ENCODE measurements around the gene MADD. TPM values are rescaled to one million over a fixed set of nuclear protein-coding genes. Genes with fewer than 3 reads are reported as not detected.
"Not testable (repeated sequence)": the region's sequence is repeated elsewhere in the genome, so short reads cannot be mapped to it uniquely, and the experiment has no call there.

MADD gene
- total and polyA plus RNA-seq, 2 experiments from 2014 or later, result 9.9 to 17.4 TPM

DNA sequence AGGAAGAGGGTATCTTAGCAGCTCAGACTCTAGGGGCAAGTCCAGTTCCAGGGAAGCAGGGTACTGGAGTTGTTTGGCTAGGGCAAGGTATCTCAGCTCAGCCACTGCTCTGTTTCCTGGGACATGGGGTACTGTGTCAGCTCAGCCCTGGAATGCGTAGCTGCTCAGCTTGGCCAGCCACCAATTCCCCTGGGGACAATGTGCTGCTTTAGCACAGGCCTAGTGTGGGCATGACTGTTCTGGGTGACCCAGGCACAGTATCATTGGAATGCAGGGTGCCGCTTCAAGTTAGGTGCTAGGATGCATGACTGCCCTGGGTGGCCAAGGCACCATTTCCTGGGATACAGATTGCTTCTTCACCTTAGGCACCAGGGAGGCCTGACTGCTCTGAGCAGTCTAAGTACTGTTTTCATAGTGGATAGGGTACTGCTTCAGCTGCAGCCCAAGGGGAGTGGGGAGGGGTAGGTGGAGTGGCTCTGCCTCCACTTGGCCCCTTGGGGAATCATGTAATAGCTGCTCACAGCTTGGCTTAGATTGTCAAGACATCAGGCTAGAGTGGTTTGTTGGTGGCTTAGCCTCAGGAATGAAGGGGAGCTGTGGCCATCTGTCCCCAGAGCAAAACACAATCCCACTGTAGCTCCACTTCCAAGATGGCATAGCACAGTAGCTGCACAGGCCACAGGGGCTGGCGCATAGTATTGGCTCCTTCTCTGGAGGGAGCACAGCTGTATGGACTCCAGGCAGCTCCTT, 36.0 kb downstream of the MADD start:
- no peaks in the 10 kb centered on the region for H4K20me1 ChIP-seq (ENCODE audit: insufficient read depth)
- H3K9me3 ChIP-seq (ENCODE audit: low read depth), result peaks cover 4% of the 10 kb centered on the region
- H3K9me2 ChIP-seq (ENCODE audit: insufficient read depth), result no peaks in the 10 kb centered on the region
- in situ Hi-C loops (cut with MboI), result no loop called here
- no peaks in the 10 kb centered on the region for H3K4me1 ChIP-seq (ENCODE audit: insufficient read depth)
- H3K4me2 ChIP-seq (ENCODE audit: unreplicated experiment), result no peak overlapping the region
- 86 to 87% methylated on average over 3 of the region's 3 CpGs for WGBS, 2 experiments (ENCODE audit: low coverage in 1 of 2, low lambda C conversion rate in 2 of 2, missing lambda C conversion rate in 2 of 2)
- H3K4me3 ChIP-seq, result no peak overlapping the region
- H3K27me3 ChIP-seq (replicated peaks; ENCODE audit: insufficient read depth), result no peaks in the 10 kb centered on the region
- H3K9ac ChIP-seq, result no peak overlapping the region
- peaks cover 60% of the 10 kb centered on the region for H3K36me3 ChIP-seq (ENCODE audit: low read depth)
- no peak for TF ChIP-seq EZH2 (IDR thresholded peaks at IDR 0.05; ENCODE audit: insufficient read depth, poor library complexity, severe bottlenecking)
- TF ChIP-seq EZH2phosphoT487 (IDR thresholded peaks at IDR 0.05; ENCODE audit: insufficient read depth, low read depth), result no peak
- H3K79me2 ChIP-seq (ENCODE audit: insufficient read depth), result no peaks in the 10 kb centered on the region
- no peak for DNase-seq
- H2AFZ ChIP-seq, result no peak overlapping the region
- H3K27ac ChIP-seq, result no peak overlapping the region
- H3F3A ChIP-seq (ENCODE audit: insufficient read depth), result no peaks in the 10 kb centered on the region

DNA sequence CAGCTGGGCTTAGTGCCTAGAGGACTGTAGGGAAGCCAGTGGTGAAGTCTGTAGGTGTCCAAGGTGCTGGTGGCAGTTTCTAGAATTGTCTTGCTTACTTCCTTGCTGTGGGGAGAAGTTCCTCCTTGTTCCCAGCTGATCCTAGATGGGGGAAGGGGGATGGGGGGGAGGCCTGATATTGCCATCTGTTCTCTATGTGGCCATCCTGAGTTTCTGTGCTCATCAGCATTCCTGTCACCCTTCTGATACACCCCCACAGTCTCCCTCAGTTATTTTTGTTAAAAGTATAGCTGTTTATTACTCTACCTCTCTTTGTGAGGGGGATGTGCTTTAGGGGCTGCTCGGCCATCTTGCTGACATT, 36.5 kb downstream of the MADD start:
- TF ChIP-seq EZH2phosphoT487 (IDR thresholded peaks at IDR 0.05; ENCODE audit: insufficient read depth, low read depth), result no peak
- no peak for TF ChIP-seq EZH2 (IDR thresholded peaks at IDR 0.05; ENCODE audit: insufficient read depth, poor library complexity, severe bottlenecking)
- H3K27ac ChIP-seq, result no peak overlapping the region
- in situ Hi-C loops (cut with MboI), result no loop called here
- H3K9ac ChIP-seq, result no peak overlapping the region
- H3K4me3 ChIP-seq, result no peak overlapping the region
- WGBS, 2 experiments (ENCODE audit: low coverage in 1 of 2, low lambda C conversion rate in 2 of 2, missing lambda C conversion rate in 2 of 2), result 87 to 100% methylated on average over 1 of the region's 1 CpG
- H3K4me2 ChIP-seq (ENCODE audit: unreplicated experiment), result no peak overlapping the region
- no peaks in the 10 kb centered on the region for H3K27me3 ChIP-seq (replicated peaks; ENCODE audit: insufficient read depth)
- peaks cover 4% of the 10 kb centered on the region for H3K9me3 ChIP-seq (ENCODE audit: low read depth)
- DNase-seq, result no peak
- no peaks in the 10 kb centered on the region for H3K79me2 ChIP-seq (ENCODE audit: insufficient read depth)
- H2AFZ ChIP-seq, result no peak overlapping the region
- no peaks in the 10 kb centered on the region for H4K20me1 ChIP-seq (ENCODE audit: insufficient read depth)
- peaks cover 66% of the 10 kb centered on the region for H3K36me3 ChIP-seq (ENCODE audit: low read depth)
- H3F3A ChIP-seq (ENCODE audit: insufficient read depth), result no peaks in the 10 kb centered on the region
- H3K4me1 ChIP-seq (ENCODE audit: insufficient read depth), result no peaks in the 10 kb centered on the region
- no peaks in the 10 kb centered on the region for H3K9me2 ChIP-seq (ENCODE audit: insufficient read depth)

- TF ChIP-seq EZH2phosphoT487 (IDR thresholded peaks at IDR 0.05; ENCODE audit: insufficient read depth, low read depth) (no peak), EZH2 (IDR thresholded peaks at IDR 0.05; ENCODE audit: insufficient read depth, poor library complexity, severe bottlenecking) (no peak)
- Histone ChIP-seq H3K9me3 (ENCODE audit: low read depth) (no peaks in the 10 kb centered on the region), H3K4me1 (ENCODE audit: insufficient read depth) (no peaks in the 10 kb centered on the region), H2AFZ (no peak overlapping the region), H3K79me2 (ENCODE audit: insufficient read depth) (no peaks in the 10 kb centered on the region), H3K4me3 (no peak overlapping the region), H4K20me1 (ENCODE audit: insufficient read depth) (no peaks in the 10 kb centered on the region), H3K27me3 (replicated peaks; ENCODE audit: insufficient read depth) (no peaks in the 10 kb centered on the region), H3K36me3 (ENCODE audit: low read depth) (peaks cover 52% of the 10 kb centered on the region), H3K9ac (no peak overlapping the region), H3F3A (ENCODE audit: insufficient read depth) (no peaks in the 10 kb centered on the region), H3K9me2 (ENCODE audit: insufficient read depth) (no peaks in the 10 kb centered on the region), H3K4me2 (ENCODE audit: unreplicated experiment) (no peak overlapping the region), H3K27ac (no peak overlapping the region)
- in situ Hi-C loops (cut with MboI), result no loop called here
- no peak for DNase-seq
- 97 to 98% methylated on average over 6 of the region's 6 CpGs for WGBS, 2 experiments (ENCODE audit: low coverage in 1 of 2, low lambda C conversion rate in 2 of 2, missing lambda C conversion rate in 2 of 2)
Observed at GRCh38 chr11:47308050-47308823, 38.3 kb downstream of the MADD start.

- 71 to 75% methylated on average over 5 of the region's 5 CpGs for WGBS, 2 experiments (ENCODE audit: low coverage in 1 of 2, low lambda C conversion rate in 2 of 2, missing lambda C conversion rate in 2 of 2)
- Histone ChIP-seq H3K27ac (no peak overlapping the region), H4K20me1 (ENCODE audit: insufficient read depth) (no peaks in the 10 kb centered on the region), H3K4me2 (ENCODE audit: unreplicated experiment) (no peak overlapping the region), H3K9me2 (ENCODE audit: insufficient read depth) (no peaks in the 10 kb centered on the region), H3K4me1 (ENCODE audit: insufficient read depth) (no peaks in the 10 kb centered on the region), H3K36me3 (ENCODE audit: low read depth) (peaks cover 27% of the 10 kb centered on the region), H3F3A (ENCODE audit: insufficient read depth) (no peaks in the 10 kb centered on the region), H3K9ac (no peak overlapping the region), H3K27me3 (replicated peaks; ENCODE audit: insufficient read depth) (no peaks in the 10 kb centered on the region), H3K4me3 (no peak overlapping the region), H3K79me2 (ENCODE audit: insufficient read depth) (no peaks in the 10 kb centered on the region), H2AFZ (no peak overlapping the region), H3K9me3 (ENCODE audit: low read depth) (no peaks in the 10 kb centered on the region)
- in situ Hi-C loops (cut with MboI), result no loop called here
- peak; percentile 60 for DNase-seq
- TF ChIP-seq EZH2phosphoT487 (IDR thresholded peaks at IDR 0.05; ENCODE audit: insufficient read depth, low read depth), result no peak
- no peak for TF ChIP-seq EZH2 (IDR thresholded peaks at IDR 0.05; ENCODE audit: insufficient read depth, poor library complexity, severe bottlenecking)
Observed at GRCh38 chr11:47314992-47315391, 45.1 kb downstream of the MADD start.

DNA sequence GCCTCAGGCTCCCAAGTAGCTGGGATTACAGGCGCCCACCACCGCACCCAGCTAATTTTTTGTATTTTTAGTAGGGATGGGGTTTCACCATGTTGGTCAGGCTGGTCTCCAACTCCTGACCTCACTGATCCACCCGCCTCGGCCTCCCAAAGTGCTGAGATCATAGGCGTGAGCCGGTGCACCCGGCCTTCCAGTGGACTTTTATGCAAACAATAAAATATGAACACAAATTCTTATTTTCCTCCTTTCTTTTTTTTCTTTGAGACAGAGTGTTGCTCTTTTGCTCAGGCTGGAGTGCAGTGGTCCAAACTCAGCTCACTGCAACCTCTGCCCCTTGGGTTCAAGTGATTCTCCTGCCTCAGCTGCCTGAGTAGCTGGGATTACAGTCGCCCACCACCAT, 46.6 kb downstream of the MADD start:
- H4K20me1 ChIP-seq (ENCODE audit: insufficient read depth); H3K79me2 ChIP-seq (ENCODE audit: insufficient read depth); DNase-seq; H3K27me3 ChIP-seq (replicated peaks; ENCODE audit: insufficient read depth); H2AFZ ChIP-seq; H3K4me1 ChIP-seq (ENCODE audit: insufficient read depth); H3K9me2 ChIP-seq (ENCODE audit: insufficient read depth); in situ Hi-C loops (cut with MboI); H3K27ac ChIP-seq; H3F3A ChIP-seq (ENCODE audit: insufficient read depth); H3K4me3 ChIP-seq; H3K4me2 ChIP-seq (ENCODE audit: unreplicated experiment); H3K9me3 ChIP-seq (ENCODE audit: low read depth); H3K9ac ChIP-seq: not testable (repeated sequence)
- peaks cover 16% of the 10 kb centered on the region; the same call in 1 of the 2 replicates for H3K36me3 ChIP-seq (ENCODE audit: low read depth)
- WGBS, 2 experiments (ENCODE audit: low coverage in 1 of 2, low lambda C conversion rate in 2 of 2, missing lambda C conversion rate in 2 of 2), result 88 to 94% methylated on average over 8 of the region's 8 CpGs
